Astrocyte of the spinal cord (primary cell): ENCODE data around the gene SLC22A5.

Source experiments
- DNase-seq: peaks from one replicate; pipeline ENCODE4 v3.0.0; 2011; ENCODE audit warnings: low read depth, low spot score
- H3K4me3 ChIP-seq: 2 replicates; pipeline ENCODE4 v1.5.1; 2011; ENCODE audit warnings: low read depth, mild to moderate bottlenecking, low read length, moderate library complexity
- in situ Hi-C: cut with HindIII; loops from 2 replicates; pipeline ENCODE4 v1.10.0; 2017; ENCODE audit warnings: low sequenced_read_pairs
- TF ChIP-seq, protein P1 (sequence below): IDR thresholded peaks from 2 replicates; pipeline ENCODE4 v1.5.1; 2012; ENCODE audit warnings: low read depth, mild to moderate bottlenecking, low read length, inconsistent platforms

Gene SLC22A5

DNA sequence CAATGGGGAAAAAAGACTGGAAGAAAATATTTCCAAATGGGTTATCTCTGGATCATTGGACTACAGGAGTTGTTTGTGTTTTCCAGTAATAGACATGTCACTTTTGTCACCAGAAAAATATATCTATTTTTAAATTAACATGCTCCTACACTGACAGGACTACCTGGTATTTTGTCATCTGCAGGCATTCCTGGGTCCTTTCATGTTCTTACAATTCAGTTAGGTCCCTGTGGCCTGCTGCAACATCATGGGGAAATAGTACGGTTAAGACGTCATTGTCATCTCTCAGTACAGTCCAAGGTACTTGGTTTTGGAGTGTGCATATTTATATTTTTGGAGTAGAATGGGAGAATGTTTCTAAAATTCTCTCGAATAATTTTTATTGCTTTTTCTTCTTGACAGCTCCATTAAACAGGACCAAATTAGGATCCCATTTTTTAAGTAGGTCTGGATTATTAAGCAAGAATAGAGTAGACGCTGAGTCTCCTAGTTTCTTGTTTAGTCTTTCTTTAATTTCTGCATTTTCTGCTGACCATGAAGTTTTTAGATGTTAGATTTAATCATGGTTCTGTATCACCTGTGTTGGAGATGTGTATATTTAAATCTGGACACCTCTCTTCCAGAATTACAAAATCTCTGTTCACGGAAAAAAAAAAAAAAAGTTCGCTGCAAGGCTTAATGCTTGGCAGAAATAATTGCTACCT lies 46.9 kb downstream of the SLC22A5 start:
- no peak for DNase-seq
- H3K4me3 ChIP-seq = no peak overlapping the region
- in situ Hi-C loops = no loop called here
- TF ChIP-seq, protein P1, sequence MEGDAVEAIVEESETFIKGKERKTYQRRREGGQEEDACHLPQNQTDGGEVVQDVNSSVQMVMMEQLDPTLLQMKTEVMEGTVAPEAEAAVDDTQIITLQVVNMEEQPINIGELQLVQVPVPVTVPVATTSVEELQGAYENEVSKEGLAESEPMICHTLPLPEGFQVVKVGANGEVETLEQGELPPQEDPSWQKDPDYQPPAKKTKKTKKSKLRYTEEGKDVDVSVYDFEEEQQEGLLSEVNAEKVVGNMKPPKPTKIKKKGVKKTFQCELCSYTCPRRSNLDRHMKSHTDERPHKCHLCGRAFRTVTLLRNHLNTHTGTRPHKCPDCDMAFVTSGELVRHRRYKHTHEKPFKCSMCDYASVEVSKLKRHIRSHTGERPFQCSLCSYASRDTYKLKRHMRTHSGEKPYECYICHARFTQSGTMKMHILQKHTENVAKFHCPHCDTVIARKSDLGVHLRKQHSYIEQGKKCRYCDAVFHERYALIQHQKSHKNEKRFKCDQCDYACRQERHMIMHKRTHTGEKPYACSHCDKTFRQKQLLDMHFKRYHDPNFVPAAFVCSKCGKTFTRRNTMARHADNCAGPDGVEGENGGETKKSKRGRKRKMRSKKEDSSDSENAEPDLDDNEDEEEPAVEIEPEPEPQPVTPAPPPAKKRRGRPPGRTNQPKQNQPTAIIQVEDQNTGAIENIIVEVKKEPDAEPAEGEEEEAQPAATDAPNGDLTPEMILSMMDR = no peak

GRCh38 chr5:132417010-132417439 lies 47.5 kb downstream of the SLC22A5 start:
- in situ Hi-C loops = no loop called here
- no peak for DNase-seq
- TF ChIP-seq, protein P1 = no peak
- H3K4me3 ChIP-seq = no peak overlapping the region

GRCh38 chr5:132417461-132417860 lies 48.0 kb downstream of the SLC22A5 start:
- no peak for DNase-seq
- H3K4me3 ChIP-seq = no peak overlapping the region
- TF ChIP-seq, protein P1 = no peak
- in situ Hi-C loops = no loop called here

GRCh38 chr5:132417889-132418485 lies 48.5 kb downstream of the SLC22A5 start:
- in situ Hi-C loops = no loop called here
- TF ChIP-seq, protein P1 = no peak
- DNase-seq = no peak
- no peak overlapping the region for H3K4me3 ChIP-seq

GRCh38 chr5:132418881-132419280 lies 49.4 kb downstream of the SLC22A5 start:
- DNase-seq = no peak
- in situ Hi-C loops = no loop called here
- TF ChIP-seq, protein P1 = no peak
- H3K4me3 ChIP-seq = no peak overlapping the region

DNA sequence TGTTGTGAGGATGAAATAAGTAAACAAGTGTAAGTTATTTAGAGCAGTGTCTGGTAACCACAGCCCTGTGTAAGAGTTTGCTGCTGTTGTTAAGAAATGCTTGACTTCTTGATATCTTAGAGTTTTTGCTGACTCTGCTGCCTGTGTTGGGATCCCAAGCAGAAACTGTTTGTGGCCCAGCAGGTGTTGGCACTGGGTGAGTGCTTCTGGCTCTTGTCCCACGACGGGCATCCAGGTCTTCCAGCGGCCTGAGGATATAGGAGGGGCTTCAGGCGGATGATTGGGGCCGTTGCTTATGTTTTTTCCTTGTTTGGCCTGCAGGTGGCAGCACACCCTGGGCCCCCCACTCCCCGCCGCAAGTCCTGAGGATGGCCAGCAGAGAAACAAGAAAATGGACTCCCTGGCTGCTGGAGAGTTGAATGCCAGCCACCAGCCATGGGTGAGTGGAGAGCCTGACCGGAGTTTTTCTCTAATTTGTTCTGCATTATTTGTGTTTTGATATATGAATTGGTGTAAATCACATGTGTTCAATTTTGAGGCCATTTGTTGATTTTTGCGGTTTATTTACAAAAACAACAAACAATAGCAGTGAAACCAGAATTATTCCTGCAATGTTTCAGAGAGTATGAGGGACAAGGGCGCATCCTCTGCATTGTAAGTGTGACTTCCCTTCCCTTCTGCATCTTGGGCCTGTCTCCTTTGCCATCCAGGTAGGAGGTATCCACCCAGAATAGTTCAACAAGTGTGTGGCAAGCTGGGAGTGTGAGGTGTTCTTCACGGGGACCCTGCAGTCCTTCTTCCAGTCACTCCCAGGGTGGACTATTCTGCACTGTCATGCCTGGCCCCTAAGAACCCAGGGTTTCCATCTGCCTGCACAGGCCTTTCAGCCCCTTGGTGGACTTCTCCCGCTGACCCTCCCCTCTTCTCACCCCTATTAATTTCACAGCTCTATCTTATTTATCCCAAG lies 50.3 kb downstream of the SLC22A5 start:
- DNase-seq = peak; percentile 81
- TF ChIP-seq, protein P1 = peak; percentile 86
- in situ Hi-C loops = no loop called here
- no peak overlapping the region for H3K4me3 ChIP-seq
